IPS-18c (cell line): Measurements from ENCODE around the gene NRG3.
"Not testable (repeated sequence)": the region's sequence is repeated elsewhere in the genome, so short reads cannot be mapped to it uniquely, and the experiment has no call there.

ENCODE experiments used
- H3K4me3 ChIP-seq: 2 replicates; pipeline ENCODE4 v1.7.0; 2013; ENCODE audit warnings: low read depth, mild to moderate bottlenecking, low read length, moderate library complexity; ENCODE audit not compliant: insufficient read depth
- H3K9me3 ChIP-seq: one replicate; pipeline ENCODE4 v1.6.1; 2013; ENCODE audit warnings: mild to moderate bottlenecking, low read length, moderate library complexity; ENCODE audit not compliant: control insufficient read depth, insufficient read depth

The NRG3 gene

GRCh38 chr10:82961864-82962263 lies 1086.9 kb downstream of the NRG3 start:
- no peaks in the 10 kb centered on the region for H3K9me3 ChIP-seq

GRCh38 chr10:82966130-82966529 lies 1091.1 kb downstream of the NRG3 start:
- H3K4me3 ChIP-seq = no peak overlapping the region
- H3K9me3 ChIP-seq = no peaks in the 10 kb centered on the region

More at GRCh38 chr10:82961864-82962263, 1086.9 kb downstream of the NRG3 start:
- no peak overlapping the region for H3K4me3 ChIP-seq

DNA sequence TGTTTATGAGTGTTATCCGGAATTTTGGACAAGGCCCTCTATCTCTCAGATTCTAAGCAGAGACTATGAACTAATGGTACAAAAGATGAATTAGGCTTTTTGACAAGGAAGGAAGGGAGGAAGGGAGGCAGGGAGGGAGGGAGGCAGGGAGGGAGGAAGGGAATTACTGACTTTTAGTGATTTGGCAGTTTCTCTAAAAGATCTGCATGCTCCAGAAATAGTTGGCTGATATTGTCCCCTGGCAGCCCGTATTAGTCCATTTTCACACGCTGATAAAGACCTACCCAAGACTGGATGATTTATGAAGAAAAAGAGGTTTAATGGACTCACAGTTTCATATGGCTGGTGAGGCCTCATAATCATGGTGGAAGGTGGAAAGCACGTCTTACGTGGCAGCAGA lies 1093.5 kb downstream of the NRG3 start:
- H3K4me3 ChIP-seq = no peak overlapping the region
- H3K9me3 ChIP-seq = no peaks in the 10 kb centered on the region

DNA sequence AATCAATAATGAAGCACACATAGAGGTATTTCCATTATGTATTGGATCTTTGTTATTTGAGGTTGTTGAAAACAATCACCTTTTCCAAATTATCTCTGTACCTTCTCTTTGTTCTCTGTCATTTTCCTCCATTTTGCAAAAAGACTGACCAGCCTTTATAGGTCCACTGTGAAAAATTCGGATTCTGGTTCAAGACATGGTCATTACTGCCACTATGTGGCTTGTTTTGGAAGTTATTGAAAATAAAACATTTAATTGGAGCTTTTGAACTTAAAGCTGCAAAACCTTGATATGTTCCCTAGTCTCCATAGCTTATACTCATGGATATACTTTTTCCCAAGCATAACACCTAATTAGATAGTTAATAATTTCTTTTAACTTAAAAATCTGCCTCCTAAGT lies 1094.4 kb downstream of the NRG3 start:
- Histone ChIP-seq H3K9me3 (no peaks in the 10 kb centered on the region), H3K4me3 (no peak overlapping the region)

GRCh38 chr10:82980321-82980720 lies 1105.3 kb downstream of the NRG3 start:
- Histone ChIP-seq H3K4me3 (no peak overlapping the region), H3K9me3 (no peaks in the 10 kb centered on the region)

- no peak overlapping the region for H3K4me3 ChIP-seq
- H3K9me3 ChIP-seq = no peaks in the 10 kb centered on the region
Measured at GRCh38 chr10:82981137-82981723, 1106.2 kb downstream of the NRG3 start.

GRCh38 chr10:82982110-82982608 lies 1107.2 kb downstream of the NRG3 start:
- H3K9me3 ChIP-seq = no peaks in the 10 kb centered on the region
- no peak overlapping the region for H3K4me3 ChIP-seq

DNA sequence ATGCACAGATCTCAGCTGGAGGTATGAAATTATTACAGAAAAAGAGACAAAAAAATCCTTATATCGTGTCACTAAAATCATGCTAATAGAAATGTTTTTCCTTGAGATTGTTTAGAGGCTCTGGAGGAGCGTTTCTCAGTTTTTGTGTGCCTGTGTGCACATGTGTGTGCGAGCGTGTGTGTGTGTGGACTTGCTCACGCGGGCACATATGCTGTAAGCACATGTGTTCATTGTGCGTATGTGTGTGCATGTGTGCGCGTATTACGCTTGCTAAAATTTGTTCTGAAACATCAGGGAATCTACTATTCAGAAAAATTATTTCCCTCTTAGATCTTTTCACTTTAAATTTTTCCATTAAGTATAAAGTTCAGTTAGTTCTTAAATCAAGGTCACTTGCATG lies 1111.2 kb downstream of the NRG3 start:
- no peaks in the 10 kb centered on the region for H3K9me3 ChIP-seq
- H3K4me3 ChIP-seq = no peak overlapping the region

- H3K4me3 ChIP-seq, H3K9me3 ChIP-seq: not testable (repeated sequence)
Measured at GRCh38 chr10:83006479-83006878, 1131.5 kb downstream of the NRG3 start.

- Histone ChIP-seq H3K9me3 (no peaks in the 10 kb centered on the region), H3K4me3 (no peak overlapping the region)
Measured at GRCh38 chr10:83007510-83007909, 1132.5 kb downstream of the NRG3 start.

- Histone ChIP-seq H3K9me3 (no peaks in the 10 kb centered on the region), H3K4me3 (no peak overlapping the region)
Measured at GRCh38 chr10:83012866-83013265, 1137.9 kb downstream of the NRG3 start.

GRCh38 chr10:83017076-83017867 lies 1142.3 kb downstream of the NRG3 start:
- Histone ChIP-seq H3K9me3 (no peaks in the 10 kb centered on the region), H3K4me3 (no peak overlapping the region)

GRCh38 chr10:83023662-83024061 lies 1148.7 kb downstream of the NRG3 start:
- no peaks in the 10 kb centered on the region for H3K9me3 ChIP-seq

More at GRCh38 chr10:83023662-83024061, 1148.7 kb downstream of the NRG3 start:
- H3K4me3 ChIP-seq = no peak overlapping the region
